H1 (cell line): Measurements from ENCODE around the gene GCSH. TPM values are rescaled to one million over a fixed set of nuclear protein-coding genes. Genes with fewer than 3 reads are reported as not detected.
A peak's percentile ranks its signal among the peaks of the same experiment; 100 is the strongest.

Experiments
- CTCF ChIA-PET: fragments of 300-600 bp; sonication (Branson Sonifier 250); formaldehyde crosslinking; loops from one replicate; lab custom pipeline; 2021; ENCODE audit not compliant: partially characterized antibody; lab: Charles Lee
- POLR2A ChIA-PET: fragments of 300-600 bp; sonication (Branson Sonifier 250); formaldehyde crosslinking; loops from one replicate; lab custom pipeline; 2021; ENCODE audit warnings: inconsistent platforms; ENCODE audit not compliant: partially characterized antibody; lab: Charles Lee
- DNase-seq, 2 experiments: peaks; one replicate each; pipeline versions ENCODE4 v3.0.0 to v3.0.0-alpha.2; 2010 to 2022; ENCODE audit warnings: low spot score in 2 of 2, low read depth in 1 of 2, mixed read lengths in 1 of 2
- FAIRE-seq: peaks from 2 replicates; lab custom pipeline; 2011; peaks lifted over from hg19 to GRCh38; lab: Jason Lieb, UNC
- H2AFZ ChIP-seq: 2 replicates; pipeline ENCODE4 v1.8.1; 2012; ENCODE audit warnings: low read length, inconsistent platforms
- H2AK5ac ChIP-seq: 2 replicates; pipeline ENCODE4 v1.6.1; 2013; ENCODE audit warnings: low read depth, low read length
- H2BK120ac ChIP-seq: replicated peaks from 2 replicates; pipeline ENCODE3; 2013; ENCODE audit warnings: low read depth, low read length, inconsistent platforms
- H2BK12ac ChIP-seq: 2 replicates; pipeline ENCODE4 v1.6.1; 2013; ENCODE audit warnings: low read depth, low read length
- H2BK15ac ChIP-seq: 2 replicates; pipeline ENCODE4 v1.6.1; 2013; ENCODE audit warnings: low read length
- H2BK20ac ChIP-seq: 2 replicates; pipeline ENCODE4 v1.6.1; 2013; ENCODE audit warnings: low read length
- H2BK5ac ChIP-seq: 2 replicates; pipeline ENCODE4 v1.6.1; 2013; ENCODE audit warnings: low read depth, low read length
- H3K14ac ChIP-seq: 2 replicates; pipeline ENCODE4 v1.6.1; 2013; ENCODE audit warnings: inconsistent platforms; ENCODE audit not compliant: insufficient read length
- H3K18ac ChIP-seq: 2 replicates; pipeline ENCODE4 v1.6.1; 2013; ENCODE audit warnings: low read length; ENCODE audit errors: extremely low read depth
- H3K23ac ChIP-seq: 2 replicates; pipeline ENCODE4 v1.6.1; 2013; ENCODE audit warnings: inconsistent platforms; ENCODE audit not compliant: insufficient read length
- H3K23me2 ChIP-seq: 2 replicates; pipeline ENCODE4 v1.6.1; 2013; ENCODE audit warnings: low read depth, low read length
- H3K27ac ChIP-seq: 2 replicates; pipeline ENCODE4 v1.6.1; 2011; ENCODE audit warnings: low read depth, low read length, inconsistent platforms
- H3K27me3 ChIP-seq, 4 experiments: replicated peaks in 1 of 4; 1 replicate in 1 of 4; 2 replicates in 3 of 4; pipeline versions ENCODE4 v1.6.1 to v1.8.1; 2011 to 2013; ENCODE audit warnings: low read length in 3 of 4, mild to moderate bottlenecking in 3 of 4, inconsistent platforms in 2 of 4, mixed read lengths in 2 of 4, moderate library complexity in 1 of 4; ENCODE audit not compliant: control insufficient read depth in 3 of 4, insufficient read depth in 3 of 4; ENCODE audit errors: extremely low read depth in 1 of 4
- H3K36me3 ChIP-seq, 4 experiments: 2 replicates each; pipeline versions ENCODE4 v1.6.1 to v1.8.1; 2011 to 2013; ENCODE audit warnings: mild to moderate bottlenecking in 4 of 4, low read length in 3 of 4, moderate library complexity in 2 of 4, control low read depth in 1 of 4, inconsistent platforms in 1 of 4; ENCODE audit not compliant: insufficient read depth in 4 of 4, control insufficient read depth in 2 of 4
- H3K4ac ChIP-seq: replicated peaks from 2 replicates; pipeline ENCODE3; 2013; ENCODE audit warnings: low read length, low read depth, mixed read lengths, inconsistent platforms; ENCODE audit not compliant: insufficient read length
- H3K4me1 ChIP-seq, 4 experiments: replicated peaks in 1 of 4; 1 replicate in 1 of 4; 2 replicates in 3 of 4; pipeline versions ENCODE4 v1.6.1 to v1.8.1; 2011 to 2013; ENCODE audit warnings: low read length in 3 of 4, inconsistent platforms in 2 of 4, mixed read lengths in 1 of 4; ENCODE audit not compliant: insufficient read depth in 4 of 4, control insufficient read depth in 3 of 4
- H3K4me2 ChIP-seq, 2 experiments: 2 replicates each; pipeline versions ENCODE4 v1.6.1 to v1.8.1; 2011 to 2013; ENCODE audit warnings: low read depth in 2 of 2, low read length in 2 of 2, control low read depth in 1 of 2, inconsistent platforms in 1 of 2, mild to moderate bottlenecking in 1 of 2; ENCODE audit not compliant: insufficient read depth in 1 of 2
- H3K4me3 ChIP-seq, 4 experiments: fragments of 200-600, 300-600 bp in 1 of 4; sonication (generic), shearing (Covaris generic), sonication (Bioruptor Twin) in 1 of 4; 2 replicates each; pipeline versions ENCODE4 v1.5.1 to v1.8.1; 2011 to 2016; ENCODE audit warnings: low read length in 4 of 4, low read depth in 3 of 4, control low read depth in 2 of 4, inconsistent platforms in 2 of 4, mild to moderate bottlenecking in 2 of 4, mixed read lengths in 1 of 4, moderate library complexity in 1 of 4; ENCODE audit not compliant: insufficient read depth in 2 of 4; ENCODE audit errors: extremely low read depth in 1 of 4
- H3K56ac ChIP-seq: replicated peaks from 2 replicates; pipeline ENCODE3; 2013; ENCODE audit warnings: low read depth, mild to moderate bottlenecking, mixed read lengths, low read length, inconsistent platforms; ENCODE audit not compliant: insufficient read length
- H3K79me1 ChIP-seq: 2 replicates; pipeline ENCODE4 v1.6.1; 2013; ENCODE audit warnings: low read depth, low read length, control low read depth
- H3K79me2 ChIP-seq, 2 experiments: 2 replicates each; pipeline versions ENCODE4 v1.6.1 to v1.8.1; 2012 to 2013; ENCODE audit warnings: low read length in 2 of 2, mild to moderate bottlenecking in 2 of 2, inconsistent platforms in 1 of 2; ENCODE audit not compliant: insufficient read depth in 2 of 2, control insufficient read depth in 1 of 2
- H3K9ac ChIP-seq, 4 experiments: replicated peaks in 1 of 4; 1 replicate in 1 of 4; 2 replicates in 3 of 4; pipeline versions ENCODE4 v1.6.1 to v1.8.1; 2011 to 2013; ENCODE audit warnings: low read depth in 3 of 4, low read length in 3 of 4, control low read depth in 2 of 4, mild to moderate bottlenecking in 2 of 4, moderate library complexity in 2 of 4, inconsistent platforms in 1 of 4; ENCODE audit errors: extremely low read depth in 1 of 4
- H3K9me3 ChIP-seq, 2 experiments: 2 replicates each; pipeline versions ENCODE4 v1.6.1 to v1.8.1; 2012 to 2013; ENCODE audit warnings: mild to moderate bottlenecking in 2 of 2, moderate library complexity in 2 of 2, control low read depth in 1 of 2, inconsistent platforms in 1 of 2, low read depth in 1 of 2, low read length in 1 of 2, mixed read lengths in 1 of 2; ENCODE audit not compliant: insufficient read depth in 2 of 2
- H4K20me1 ChIP-seq, 2 experiments: replicated peaks in 1 of 2; 2 replicates each; pipeline versions ENCODE3 to v1.8.1; 2011 to 2013; ENCODE audit warnings: inconsistent platforms in 2 of 2, low read length in 2 of 2, mild to moderate bottlenecking in 1 of 2; ENCODE audit not compliant: insufficient read depth in 2 of 2, control insufficient read depth in 1 of 2
- H4K5ac ChIP-seq: 2 replicates; pipeline ENCODE4 v1.6.1; 2013; ENCODE audit warnings: low read length, low read depth, mixed read lengths, inconsistent platforms; ENCODE audit not compliant: insufficient read length
- H4K8ac ChIP-seq: 2 replicates; pipeline ENCODE4 v1.8.0; 2013; ENCODE audit warnings: mild to moderate bottlenecking, moderate library complexity, low read length, inconsistent platforms; ENCODE audit not compliant: insufficient read depth; ENCODE audit errors: extremely low read depth
- H4K91ac ChIP-seq: replicated peaks from 2 replicates; pipeline ENCODE3; 2013; ENCODE audit warnings: low read length, mixed read lengths, inconsistent platforms; ENCODE audit not compliant: insufficient read length
- JUN ChIP-seq: IDR thresholded peaks from 2 replicates; pipeline ENCODE4 v1.6.1; 2011; ENCODE audit warnings: low read depth, mild to moderate bottlenecking, improper control_type of control experiment, low read length
- PHF8 ChIP-seq: fragments of 200-600 bp; sonication (generic); conservative IDR thresholded peaks from 2 replicates; pipeline ENCODE4 v1.7.1; 2012; ENCODE audit warnings: low read depth, mild to moderate bottlenecking, inconsistent platforms, low read length, moderate library complexity
- RFX5 ChIP-seq: IDR thresholded peaks from 2 replicates; pipeline ENCODE4 v1.6.1; 2011; ENCODE audit warnings: low read depth, low read length, improper control_type of control experiment, borderline replicate concordance
- SIX5 ChIP-seq: IDR thresholded peaks from 2 replicates; pipeline ENCODE4 v1.6.1; 2011; ENCODE audit warnings: mild to moderate bottlenecking, low read depth, low read length
- ZNF274 ChIP-seq: IDR thresholded peaks from 2 replicates; pipeline ENCODE4 v1.7.0; 2012; ENCODE audit warnings: low read length, borderline replicate concordance; ENCODE audit errors: extremely low read depth
- WGBS, 2 experiments: shearing (Covaris generic) in 1 of 2; methylation state at CpG; one replicate each; pipeline versions ENCODE4 v1.1.6 to v1.1.7; 2013 to 2015; ENCODE audit warnings: low lambda C conversion rate in 2 of 2, mixed read lengths in 2 of 2, inconsistent platforms in 1 of 2, low coverage in 1 of 2, missing lambda C conversion rate in 1 of 2; ENCODE audit not compliant: insufficient replicate concordance in 2 of 2, insufficient coverage in 1 of 2, insufficient read length in 1 of 2; ENCODE audit errors: extremely low coverage in 1 of 2, missing lambda C conversion rate in 1 of 2; 5-methylcytosine and 5-hydroxymethylcytosine counted together
- polyA plus RNA-seq, 7 experiments: library from polyadenylated mRNA; depleted of rRNA in 3 of 7; stranded (reverse) in 5 of 7; unstranded in 2 of 7; fragments of >200 nt in 5 of 7; fragments of 200-250 nt in 2 of 7; gene quantifications; 1 replicate in 5 of 7; 2 replicates in 1 of 7; 4 replicates in 1 of 7; pipeline versions ENCODE4 v1.2.1 to v1.2.3, GENCODE V29; 2011 to 2013; ENCODE audit warnings: missing spikeins in 2 of 7, mixed read lengths in 2 of 7
- total RNA-seq: library from RNA; stranded (reverse); fragmentation: NEBNext Ultra II Directional; extraction: Animal tissue kit (Norgen Biotek cat#: 25700); gene quantifications from 2 replicates; pipeline ENCODE4 v1.2.1, GENCODE V29; 2021

The GCSH gene
- total and polyA plus RNA-seq, 2 of the 8 experiments (the other 6 are each of a cell fraction or from before 2014, with no cell fraction given): 28.2 to 108 TPM

DNA sequence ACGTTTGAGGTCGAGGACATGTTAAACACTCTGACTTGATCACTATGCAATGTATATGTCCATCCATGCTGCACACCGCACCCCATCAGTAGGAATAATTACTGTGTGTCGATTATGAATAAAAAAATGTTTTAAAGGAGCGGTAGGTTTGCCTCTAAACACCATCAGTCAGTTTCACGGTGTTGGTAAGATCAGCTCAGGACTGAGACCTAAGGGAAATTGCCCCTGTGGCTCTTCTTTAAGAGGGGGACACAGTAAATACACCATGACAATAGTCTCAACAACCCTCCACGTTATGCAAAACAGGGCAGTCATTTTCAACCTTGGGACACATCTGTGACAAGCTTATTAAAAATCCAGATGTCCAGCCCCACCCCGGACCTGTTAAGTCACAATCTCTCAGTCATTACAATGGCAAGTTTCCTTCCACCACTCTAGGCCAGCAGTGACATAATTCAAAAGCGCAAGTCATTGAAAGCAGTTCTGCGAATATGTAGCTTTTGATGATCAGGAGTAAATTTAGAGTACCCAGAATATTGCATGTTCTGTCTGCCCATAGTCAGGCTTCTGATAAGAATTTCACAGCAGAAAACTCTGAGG, 59.3 kb downstream of the GCSH start:
- Histone ChIP-seq H4K91ac (no peak overlapping the region), H2BK15ac (no peak overlapping the region), H2AK5ac (0 out of 2 replicates have a peak overlapping the region, but pooled peaks have one; percentile 33), H3K23me2 (peaks cover 2% of the 10 kb centered on the region), H3K79me2 (peaks cover 6 to 47% of the 10 kb centered on the region in 2 experiments), H3K18ac (no peak overlapping the region), H3K4me1 (peaks cover 2 to 6% (median 3%) of the 10 kb centered on the region in 4 experiments; a peak in 5 of 7 replicates), H4K5ac (no peak overlapping the region), H3K4me2 (peak overlapping the region; percentile 90 to 91), H3K56ac (peak overlapping the region; percentile 9), H3K9ac (peak overlapping the region; percentile 74 to 96 (median 90)), H2AFZ (0 out of 2 replicates have a peak overlapping the region, but pooled peaks have one; percentile 11), H3K79me1 (peaks cover 6% of the 10 kb centered on the region), H4K8ac (no peak overlapping the region), H4K20me1 (peaks cover 0 to 9% of the 10 kb centered on the region in 2 experiments), H3K36me3 (peaks cover 3 to 22% (median 10%) of the 10 kb centered on the region in 4 experiments; a peak in 6 of 8 replicates), H3K27me3 (no peaks in the 10 kb centered on the region), H2BK20ac (no peak overlapping the region), H3K4ac (no peak overlapping the region), H3K27ac (no peak overlapping the region), H3K23ac (no peak overlapping the region), H3K14ac (no peak overlapping the region), H2BK12ac (no peak overlapping the region), H2BK5ac (no peak overlapping the region), H3K4me3 (peak overlapping the region; percentile 66 to 90 (median 85)), H2BK120ac (no peak overlapping the region), H3K9me3 (peaks cover 3 to 4% of the 10 kb centered on the region in 2 experiments; a peak in 2 of 4 replicates)
- DNase-seq (no peak), FAIRE-seq (no peak)
- ChIA-PET CTCF (interaction anchor here (0.9 to 2.5 kb wide), 10 partner anchors 11 to 168 kb away, joined by 3 to 10 read pairs (median 3); no protein-coding TSS in a partner anchor), POLR2A (interaction anchor here (0.6 to 4.4 kb wide), 15 partner anchors 8 to 277 kb away, joined by 3 to 35 read pairs (median 4); partner anchors contain the start of genes C16orf46, CENPN and CMC2)
- 52% methylated on average over 10 of the region's 10 CpGs; no CpG with 5 or more reads in 1 of the 2 experiments for WGBS, 2 experiments
- TF ChIP-seq RFX5: no peak
- no peak for TF ChIP-seq ZNF274
- TF ChIP-seq PHF8: no peak
- no peak for TF ChIP-seq JUN
- no peak for TF ChIP-seq SIX5
